Kidney (tissue), 14 donors: Measurements from ENCODE around the gene MAP3K6. TPM values are rescaled to one million over a fixed set of nuclear protein-coding genes. Genes with fewer than 3 reads are reported as not detected.

Source experiments
- DNase-seq, 5 donors: peaks; one replicate each; pipeline ENCODE4 v3.0.0-alpha.2; 2013 to 2020
- FAIRE-seq: peaks from 2 replicates; lab custom pipeline; 2012; peaks lifted over from hg19 to GRCh38; lab: Jason Lieb, UNC
- H3K27ac ChIP-seq, 2 donors: one replicate each; pipeline ENCODE4 v1.7.0; 2013; ENCODE audit warnings: low read depth in 2 of 2, low read length in 2 of 2, inconsistent platforms in 1 of 2
- H3K27me3 ChIP-seq: one replicate; pipeline ENCODE4 v1.7.1; 2013; ENCODE audit warnings: low read length, inconsistent platforms; ENCODE audit not compliant: control insufficient read depth, insufficient read depth
- H3K36me3 ChIP-seq, 3 donors: one replicate each; pipeline versions ENCODE4 v1.7.0 to v1.7.1; 2013; ENCODE audit warnings: low read length in 3 of 3, control low read depth in 1 of 3, inconsistent platforms in 1 of 3; ENCODE audit not compliant: insufficient read depth in 3 of 3, control insufficient read depth in 2 of 3
- H3K4me1 ChIP-seq, 3 donors: one replicate each; pipeline versions ENCODE4 v1.7.0 to v1.7.1; 2013; ENCODE audit warnings: low read length in 3 of 3, inconsistent platforms in 1 of 3, low read depth in 1 of 3; ENCODE audit not compliant: control insufficient read depth in 2 of 3, insufficient read depth in 2 of 3
- H3K4me3 ChIP-seq, 3 donors: one replicate each; pipeline versions ENCODE4 v1.7.0 to v1.8.1; 2013; ENCODE audit warnings: low read length in 3 of 3, control low read depth in 1 of 3, inconsistent platforms in 1 of 3
- H3K9ac ChIP-seq, 3 donors: one replicate each; pipeline versions ENCODE4 v1.7.0 to v1.7.1; 2013; ENCODE audit warnings: low read length in 3 of 3, control low read depth in 1 of 3, inconsistent platforms in 1 of 3
- H3K9me3 ChIP-seq, 3 donors: one replicate each; pipeline versions ENCODE4 v1.7.0 to v1.7.1; 2013; ENCODE audit warnings: low read length in 3 of 3, control low read depth in 1 of 3, inconsistent platforms in 1 of 3; ENCODE audit not compliant: control insufficient read depth in 2 of 3, insufficient read depth in 1 of 3
- intact Hi-C: fragments of 100-400 bp; cut with DNase I; formaldehyde crosslinking; loops from one replicate; pipeline ENCODE4 v1.11.1; 2022
- polyA plus RNA-seq: library from polyadenylated mRNA; stranded (reverse); fragments of 350-450 nt; fragmentation: Illumina TruSeq; extraction: RNeasy Lipid Tissue Mini Kit (QIAGEN cat#74804); gene quantifications from one replicate; pipeline ENCODE4 v1.2.3, GENCODE V29; 2014; ENCODE audit warnings: low read depth, low replicate concordance; ENCODE audit not compliant: insufficient read depth
- total RNA-seq: library from RNA; stranded (reverse); fragmentation: NEBNext Ultra II Directional; extraction: Animal tissue kit (Norgen Biotek cat#: 25700); gene quantifications from one replicate; pipeline ENCODE4 v1.2.1, GENCODE V29; 2021
- TF ChIP-seq, protein P1 (sequence below): IDR thresholded peaks from 3 replicates; pipeline ENCODE4 v1.5.1; 2012; ENCODE audit warnings: mild to moderate bottlenecking, moderate library complexity, borderline replicate concordance; ENCODE audit not compliant: insufficient read depth; ENCODE audit errors: extremely low read depth
- donor health status: control.
- donor health status: control.
- donor health status: control.
- donor health status: control.
- donor health status: control.
- donor health status: DM: yes; HTN: yes; CAD: no.
- donor health status: Normal renal cell carcinoma (clear cell type).

Gene MAP3K6
- total and polyA plus RNA-seq, 2 donors from 2014 or later: 59.7 to 86.7 TPM

- FAIRE-seq (no peak), DNase-seq (no peak)
- H3K4me1 ChIP-seq: no peaks in the 10 kb centered on the region
- TF ChIP-seq, protein P1, sequence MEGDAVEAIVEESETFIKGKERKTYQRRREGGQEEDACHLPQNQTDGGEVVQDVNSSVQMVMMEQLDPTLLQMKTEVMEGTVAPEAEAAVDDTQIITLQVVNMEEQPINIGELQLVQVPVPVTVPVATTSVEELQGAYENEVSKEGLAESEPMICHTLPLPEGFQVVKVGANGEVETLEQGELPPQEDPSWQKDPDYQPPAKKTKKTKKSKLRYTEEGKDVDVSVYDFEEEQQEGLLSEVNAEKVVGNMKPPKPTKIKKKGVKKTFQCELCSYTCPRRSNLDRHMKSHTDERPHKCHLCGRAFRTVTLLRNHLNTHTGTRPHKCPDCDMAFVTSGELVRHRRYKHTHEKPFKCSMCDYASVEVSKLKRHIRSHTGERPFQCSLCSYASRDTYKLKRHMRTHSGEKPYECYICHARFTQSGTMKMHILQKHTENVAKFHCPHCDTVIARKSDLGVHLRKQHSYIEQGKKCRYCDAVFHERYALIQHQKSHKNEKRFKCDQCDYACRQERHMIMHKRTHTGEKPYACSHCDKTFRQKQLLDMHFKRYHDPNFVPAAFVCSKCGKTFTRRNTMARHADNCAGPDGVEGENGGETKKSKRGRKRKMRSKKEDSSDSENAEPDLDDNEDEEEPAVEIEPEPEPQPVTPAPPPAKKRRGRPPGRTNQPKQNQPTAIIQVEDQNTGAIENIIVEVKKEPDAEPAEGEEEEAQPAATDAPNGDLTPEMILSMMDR: no peak
- no peak overlapping the region for H3K27ac ChIP-seq
- H3K36me3 ChIP-seq: peaks cover 5 to 45% (median 20%) of the 10 kb centered on the region in 3 donors
- intact Hi-C loops: no loop called here
- H3K9ac ChIP-seq: no peak overlapping the region
- no peaks in the 10 kb centered on the region for H3K27me3 ChIP-seq
- no peak overlapping the region for H3K4me3 ChIP-seq
- H3K9me3 ChIP-seq: no peaks in the 10 kb centered on the region
Measured at GRCh38 chr1:27333717-27334279, 33.0 kb downstream of the MAP3K6 start.

GRCh38 chr1:27332536-27333281 is 34.1 kb downstream of the MAP3K6 start:
- no peak for FAIRE-seq
- H3K27ac ChIP-seq: no peak overlapping the region

DNA sequence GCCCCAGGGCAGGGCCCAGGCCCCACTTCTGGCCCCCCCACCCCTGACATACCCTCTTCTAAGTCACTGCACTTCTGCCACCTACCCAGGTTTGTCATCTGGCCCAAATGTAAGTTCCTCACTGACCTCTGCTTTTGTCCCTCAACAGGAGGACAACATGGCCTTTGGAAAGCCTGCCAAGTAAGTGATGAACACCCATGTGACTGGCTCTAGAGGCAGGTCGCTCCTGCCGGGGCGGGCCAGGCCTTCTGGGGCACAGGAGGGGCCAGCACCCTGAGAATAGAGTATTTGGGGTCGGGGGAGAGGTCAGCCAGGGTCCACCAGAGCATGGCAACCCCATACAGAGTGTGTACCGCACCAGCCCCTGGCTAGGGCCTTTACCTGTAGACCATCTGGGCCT is 34.8 kb downstream of the MAP3K6 start:
- Histone ChIP-seq H3K9me3 (no peaks in the 10 kb centered on the region), H3K27ac (no peak overlapping the region), H3K4me1 (peaks cover 0 to under 1% (median 0%) of the 10 kb centered on the region in 3 donors), H3K4me3 (no peak overlapping the region), H3K27me3 (no peaks in the 10 kb centered on the region), H3K36me3 (peaks cover 5 to 45% (median 23%) of the 10 kb centered on the region in 3 donors), H3K9ac (no peak overlapping the region)
- TF ChIP-seq, protein P1: no peak
- intact Hi-C loops: no loop called here
- FAIRE-seq (no peak), DNase-seq (no peak)

More at GRCh38 chr1:27332536-27333281, 34.1 kb downstream of the MAP3K6 start:
- TF ChIP-seq, protein P1: peak; percentile 72
- peak in 3 of 5 donors; percentile 50 to 66 (median 64) for DNase-seq
- Histone ChIP-seq H3K9me3 (no peaks in the 10 kb centered on the region), H3K9ac (no peak overlapping the region), H3K27me3 (no peaks in the 10 kb centered on the region), H3K36me3 (peaks cover 5 to 45% (median 22%) of the 10 kb centered on the region in 3 donors), H3K4me3 (no peak overlapping the region), H3K4me1 (no peaks in the 10 kb centered on the region)
- intact Hi-C loops: no loop called here
